GM06990 (cell line): Measurements from ENCODE around the gene SLC11A2.

Experiments
- DNase-seq: peaks from one replicate; pipeline ENCODE4 v3.0.0-alpha.2; 2011; ENCODE audit not compliant: insufficient read length; ENCODE audit errors: extremely low read depth
- H3K27me3 ChIP-seq: replicated peaks from 2 replicates; pipeline ENCODE4 v1.6.0; 2011; ENCODE audit warnings: low read length; ENCODE audit not compliant: control insufficient read depth, insufficient read depth
- H3K36me3 ChIP-seq: 2 replicates; pipeline ENCODE4 v1.5.1; 2011; ENCODE audit warnings: low read length; ENCODE audit not compliant: control insufficient read depth, insufficient read depth
- H3K4me3 ChIP-seq: replicated peaks from 2 replicates; pipeline ENCODE4 v1.5.1; 2011; ENCODE audit warnings: low read depth, mild to moderate bottlenecking, control low read depth, low read length
- CTCF ChIP-seq: IDR thresholded peaks from 2 replicates; pipeline ENCODE4 v1.5.1; 2011; ENCODE audit warnings: low read length, control low read depth, mild to moderate bottlenecking, inconsistent platforms; ENCODE audit not compliant: insufficient read depth, poor library complexity, severe bottlenecking

Gene SLC11A2

GRCh38 chr12:51067229-51067628 lies 41.0 kb upstream of the SLC11A2 start:
- Histone ChIP-seq H3K36me3 (peaks cover 9% of the 10 kb centered on the region), H3K4me3 (no peak overlapping the region), H3K27me3 (no peaks in the 10 kb centered on the region)
- TF ChIP-seq CTCF, result no peak
- DNase-seq, result no peak

GRCh38 chr12:51065530-51065929 lies 39.3 kb upstream of the SLC11A2 start:
- peaks cover 9% of the 10 kb centered on the region for H3K36me3 ChIP-seq
- H3K4me3 ChIP-seq, result no peak overlapping the region
- no peaks in the 10 kb centered on the region for H3K27me3 ChIP-seq
- DNase-seq, result no peak
- no peak for TF ChIP-seq CTCF

GRCh38 chr12:51062631-51063397 lies 36.6 kb upstream of the SLC11A2 start:
- Histone ChIP-seq H3K27me3 (no peaks in the 10 kb centered on the region), H3K36me3 (peaks cover 22% of the 10 kb centered on the region), H3K4me3 (no peak overlapping the region)
- DNase-seq, result no peak
- TF ChIP-seq CTCF, result no peak

GRCh38 chr12:51059086-51059485 lies 32.9 kb upstream of the SLC11A2 start:
- Histone ChIP-seq H3K36me3 (peaks cover 26% of the 10 kb centered on the region), H3K27me3 (no peaks in the 10 kb centered on the region), H3K4me3 (no peak overlapping the region)
- TF ChIP-seq CTCF, result no peak
- no peak for DNase-seq

- H3K36me3 ChIP-seq, result peaks cover 21% of the 10 kb centered on the region
- DNase-seq, result no peak
- no peak for TF ChIP-seq CTCF
- H3K27me3 ChIP-seq, result no peaks in the 10 kb centered on the region
- no peak overlapping the region for H3K4me3 ChIP-seq
These were observed 30.1 kb upstream of the SLC11A2 start for GRCh38 chr12:51056242-51056641.
